Stimulated activated CD4-positive, alpha-beta T cell treated with anti-CD3 and anti-CD28 coated beads, TNF-alpha, amount 100 ng/mL, for 4 hours (primary cell): ENCODE results near the gene ARL14.
"Not testable (repeated sequence)": the region's sequence is repeated elsewhere in the genome, so short reads cannot be mapped to it uniquely, and the experiment has no call there.

Experiments used
- DNase-seq, 3 experiments: peaks; one replicate each; pipeline ENCODE4 v3.0.0-alpha.2; 2020; ENCODE audit warnings: low read depth in 3 of 3

ARL14 gene

DNA sequence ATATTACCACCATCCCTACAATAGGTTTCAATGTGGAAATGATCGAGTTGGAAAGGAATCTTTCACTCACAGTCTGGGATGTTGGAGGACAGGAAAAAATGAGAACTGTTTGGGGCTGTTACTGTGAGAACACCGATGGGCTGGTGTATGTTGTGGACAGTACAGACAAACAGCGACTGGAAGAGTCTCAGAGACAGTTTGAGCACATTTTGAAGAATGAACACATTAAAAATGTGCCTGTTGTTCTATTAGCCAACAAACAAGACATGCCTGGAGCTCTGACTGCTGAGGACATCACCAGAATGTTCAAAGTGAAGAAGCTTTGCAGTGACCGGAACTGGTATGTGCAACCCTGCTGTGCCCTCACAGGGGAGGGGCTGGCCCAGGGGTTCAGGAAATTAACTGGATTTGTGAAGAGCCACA lies 510 bp downstream of the ARL14 start:
- no peak for DNase-seq

- no peak for DNase-seq
Observed at GRCh38 chr3:160678292-160678842, 1.4 kb downstream of the ARL14 start.

DNA sequence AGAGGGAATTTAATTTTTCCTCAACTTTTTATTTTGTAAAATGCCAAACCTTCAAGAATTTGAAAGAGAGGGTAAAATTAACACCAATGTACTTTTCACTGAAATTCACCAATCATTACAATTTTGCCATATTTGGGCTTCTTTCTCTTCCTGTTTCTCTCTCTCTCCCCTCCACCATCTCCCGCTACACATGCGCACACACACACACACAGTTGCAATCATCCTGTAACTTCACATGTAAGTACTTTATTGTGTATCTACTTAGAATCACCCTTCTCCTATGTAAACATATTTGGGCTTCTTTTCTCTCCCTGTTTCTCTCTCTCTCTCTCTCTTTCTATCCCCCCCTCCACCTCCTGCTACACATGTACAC lies 7.4 kb downstream of the ARL14 start:
- no peak for DNase-seq

DNA sequence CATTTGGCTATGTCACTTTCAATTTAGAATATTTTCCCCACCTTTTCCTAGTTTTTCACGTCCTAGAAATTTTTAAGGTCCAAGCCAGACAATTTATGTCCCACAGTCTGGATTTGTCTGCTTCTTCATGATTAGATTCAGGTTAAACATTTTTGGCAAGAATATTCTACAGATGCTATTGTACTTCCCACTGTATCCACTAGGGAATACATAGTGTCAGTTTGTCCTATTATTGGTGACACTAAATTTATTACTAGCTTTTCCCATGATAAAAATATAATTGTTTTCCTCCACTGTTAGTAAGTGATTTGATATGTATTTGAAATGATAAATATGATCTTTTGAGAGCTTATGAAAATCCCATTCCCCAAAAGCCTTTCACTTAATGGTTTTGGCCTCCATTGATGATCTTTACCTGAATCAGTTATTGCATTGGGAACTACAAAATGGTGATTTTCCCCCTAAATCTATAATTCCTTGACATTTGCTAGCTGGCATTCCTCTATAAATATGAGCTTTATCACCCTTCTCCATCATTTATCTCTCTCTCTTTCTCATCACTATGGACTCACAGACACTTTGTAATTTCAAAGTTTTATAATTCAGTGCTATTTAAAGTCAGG lies 8.3 kb downstream of the ARL14 start:
- no peak for DNase-seq

- DNase-seq, result no peak
Observed at GRCh38 chr3:160686955-160687535, 10.1 kb downstream of the ARL14 start.

DNA sequence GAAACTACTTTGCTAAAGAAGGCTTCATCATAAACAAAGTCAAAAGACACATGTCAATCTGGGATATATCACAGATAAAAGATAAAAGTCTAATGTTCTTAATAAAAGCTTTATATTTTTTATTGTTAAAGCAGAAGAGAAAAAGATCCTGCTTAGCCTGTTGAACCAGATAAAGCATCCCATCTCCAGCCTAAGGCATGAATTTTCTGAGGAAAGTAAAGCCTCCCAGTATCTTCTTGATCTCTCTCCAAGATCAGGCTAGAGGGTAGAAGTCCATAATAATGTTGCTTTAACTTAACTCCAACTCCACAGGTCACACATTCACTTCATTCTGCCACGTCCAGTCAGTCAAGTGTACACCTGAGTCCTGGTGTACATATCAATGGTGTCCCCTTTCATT lies 14.2 kb downstream of the ARL14 start:
- no peak for DNase-seq

GRCh38 chr3:160691962-160692361 lies 15.0 kb downstream of the ARL14 start:
- DNase-seq, result no peak

GRCh38 chr3:160693191-160693590 lies 16.2 kb downstream of the ARL14 start:
- no peak for DNase-seq

DNA sequence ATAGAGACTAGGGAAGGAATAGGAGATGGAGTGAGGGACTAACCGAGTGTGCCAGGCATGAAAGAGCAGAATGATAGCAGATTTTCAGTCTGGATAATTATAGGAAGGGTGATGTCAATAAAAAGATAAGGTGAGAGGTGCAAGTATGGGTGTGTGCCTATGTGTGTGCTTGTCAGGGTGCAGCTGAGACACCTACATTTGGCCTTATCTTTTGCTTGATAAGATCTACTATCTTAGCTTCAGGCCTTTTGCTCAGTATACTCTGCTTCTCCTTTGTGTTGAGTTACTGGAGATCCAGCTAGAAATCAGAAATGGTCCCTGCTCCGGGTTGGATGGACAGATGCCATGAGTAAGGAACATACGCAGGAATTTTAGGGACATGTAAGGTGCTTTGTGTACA lies 17.4 kb downstream of the ARL14 start:
- DNase-seq, result no peak

- DNase-seq, result no peak
Observed at GRCh38 chr3:160695003-160695402, 18.0 kb downstream of the ARL14 start.

DNA sequence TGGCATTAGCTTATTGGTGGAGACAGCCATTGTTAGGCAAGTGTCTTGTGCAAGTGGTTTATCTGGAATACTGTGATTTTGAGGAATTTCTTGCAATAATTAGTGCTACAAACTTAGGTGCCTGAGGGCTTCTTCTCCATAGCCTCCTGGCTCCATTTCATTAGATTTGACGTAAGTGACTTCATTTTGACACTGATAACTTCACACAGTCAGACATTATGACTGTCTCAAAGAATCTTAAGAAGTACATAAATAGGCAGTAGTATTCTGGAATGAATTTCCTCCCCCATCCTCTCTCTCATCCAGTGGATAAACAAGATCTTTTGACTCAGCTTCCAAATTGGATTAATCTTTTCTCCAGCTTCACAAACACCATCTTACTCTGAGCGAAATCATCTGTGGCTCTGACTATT lies 19.0 kb downstream of the ARL14 start:
- DNase-seq, result no peak

DNA sequence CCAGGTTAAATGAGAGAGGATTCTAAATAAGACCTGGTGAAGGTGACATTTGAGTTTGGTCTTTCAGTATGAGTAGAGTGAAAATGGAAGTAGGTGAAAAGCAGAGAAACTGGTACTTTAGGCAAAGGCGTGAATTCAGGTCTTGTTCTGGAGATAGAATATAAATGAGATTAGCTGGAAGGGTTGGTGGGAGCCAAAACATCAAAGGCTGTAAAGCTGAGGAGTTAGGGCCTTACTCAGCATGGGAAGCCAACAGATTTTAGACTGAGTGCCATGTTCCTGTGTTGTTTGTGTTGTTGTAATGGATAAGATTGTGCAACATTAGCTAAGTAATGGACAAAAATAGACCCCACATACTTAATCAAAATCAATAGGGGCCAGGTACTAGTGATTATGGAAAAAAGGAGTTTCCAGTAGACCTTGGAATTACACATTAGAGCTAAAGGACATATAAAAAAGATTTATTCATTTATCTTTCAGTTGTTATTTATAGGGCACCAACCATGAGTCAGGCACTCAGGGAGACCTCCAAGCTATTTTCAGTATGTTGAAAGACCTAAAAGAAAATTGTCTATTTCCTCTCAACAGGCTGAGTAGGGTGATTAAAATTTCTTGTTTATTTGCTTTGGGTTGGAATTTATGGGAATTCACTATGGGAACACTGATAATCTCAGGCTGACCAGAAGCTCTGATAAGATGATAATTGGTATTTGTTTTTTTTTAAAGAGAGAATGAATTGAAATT lies 20.8 kb downstream of the ARL14 start:
- DNase-seq, result no peak

DNA sequence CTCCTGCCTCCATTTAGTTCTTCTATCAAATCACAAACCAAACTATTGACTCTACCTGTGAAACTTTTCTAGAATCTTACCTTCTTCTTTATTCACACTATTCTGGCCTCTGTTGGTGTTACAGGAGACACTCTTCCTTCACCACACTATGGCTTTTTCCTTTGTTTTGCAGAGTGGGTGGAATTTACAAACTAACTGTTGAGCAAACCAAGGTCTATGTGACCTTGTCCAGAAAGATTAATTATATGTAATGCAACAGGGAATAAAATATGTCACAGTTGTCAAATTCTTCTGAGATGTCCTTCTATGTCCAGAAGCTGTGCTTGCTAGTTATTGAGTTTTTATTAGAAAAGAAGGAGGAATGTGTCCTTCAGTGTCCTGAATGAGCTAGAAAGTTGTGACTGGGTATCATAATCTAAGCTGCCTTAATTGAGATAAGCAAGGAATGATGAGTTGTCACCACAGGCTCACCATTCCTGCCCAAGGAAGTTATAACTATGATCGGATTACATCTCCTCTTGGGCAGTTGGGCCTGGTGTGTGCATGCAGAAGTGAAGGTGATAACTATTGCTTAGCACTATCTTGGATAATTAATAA lies 21.7 kb downstream of the ARL14 start:
- DNase-seq, result no peak

DNA sequence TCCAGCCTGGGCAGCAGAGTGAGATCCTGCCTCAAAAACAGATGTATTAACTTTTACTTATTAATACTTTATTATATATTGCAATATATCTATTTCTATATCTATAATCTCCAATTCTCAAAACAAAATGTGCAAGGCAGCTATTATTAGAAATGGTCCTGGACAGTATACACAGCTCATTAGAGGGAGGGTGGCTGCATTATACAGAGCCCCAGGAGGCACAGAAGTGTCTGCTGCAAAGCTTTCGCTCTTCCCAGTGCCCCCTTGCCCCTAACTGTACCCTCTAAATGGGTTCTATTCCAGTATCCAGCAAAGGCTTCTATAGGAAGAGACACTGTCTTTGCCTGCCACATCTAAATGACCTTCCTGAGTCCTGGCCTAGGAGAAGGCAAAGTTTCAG lies 24.5 kb downstream of the ARL14 start:
- no peak for DNase-seq

- DNase-seq, result no peak
Observed at GRCh38 chr3:160702290-160702689, 25.3 kb downstream of the ARL14 start.

DNA sequence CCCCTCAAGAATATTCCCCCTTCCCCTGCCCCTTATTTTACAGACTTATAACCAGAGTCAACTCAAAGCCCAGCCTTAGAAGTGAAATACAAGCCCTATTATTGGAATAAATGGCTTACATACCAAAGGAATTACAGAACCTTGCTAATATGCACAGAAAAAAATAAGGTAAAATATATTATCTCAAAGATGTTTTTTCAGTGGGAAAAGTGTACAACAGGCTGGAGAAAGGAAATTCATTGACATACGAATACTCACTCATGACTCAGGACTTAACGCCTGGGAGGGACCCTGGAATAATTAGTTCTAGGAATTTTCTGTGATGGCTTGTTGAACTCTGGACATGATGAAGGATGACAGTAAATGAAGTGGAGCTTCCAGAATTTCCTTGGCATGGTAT lies 27.0 kb downstream of the ARL14 start:
- no peak for DNase-seq

- DNase-seq, result peak in 1 of 3 experiments; percentile 13
Observed at GRCh38 chr3:160707187-160707794, 30.3 kb downstream of the ARL14 start.

DNA sequence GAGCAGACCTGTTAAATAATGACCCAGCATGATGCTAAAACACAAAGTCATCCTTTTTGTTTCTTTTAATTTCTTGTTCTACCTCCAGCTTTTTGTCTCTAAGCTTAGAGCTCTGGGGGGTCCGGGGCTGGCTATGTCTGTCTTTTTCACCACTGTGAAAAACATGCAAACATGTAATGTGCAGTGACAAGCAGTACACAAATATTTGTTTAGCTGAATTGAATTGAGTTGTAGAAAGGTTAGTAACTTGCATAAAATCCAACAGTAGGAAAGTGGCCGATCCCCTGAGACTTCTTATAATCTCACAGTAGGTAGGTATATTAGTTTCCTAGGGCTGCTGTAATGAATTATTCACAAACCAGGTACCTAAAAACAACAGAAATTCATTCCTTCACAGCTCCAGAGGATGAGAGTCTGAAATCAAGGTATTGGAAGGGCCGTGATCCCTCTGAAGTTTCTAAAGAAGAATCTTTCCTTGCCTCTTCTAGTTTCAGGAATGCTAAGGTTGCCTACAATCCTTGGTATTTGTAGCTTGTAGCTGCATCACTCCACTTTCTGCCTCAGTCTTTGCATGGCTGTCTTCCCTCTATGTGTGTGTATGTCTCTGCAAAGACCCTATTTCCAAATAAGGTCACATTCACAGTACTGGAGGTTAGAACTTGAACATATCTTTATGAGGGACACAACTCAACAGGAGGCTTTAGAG lies 32.7 kb downstream of the ARL14 start:
- DNase-seq, result no peak

DNA sequence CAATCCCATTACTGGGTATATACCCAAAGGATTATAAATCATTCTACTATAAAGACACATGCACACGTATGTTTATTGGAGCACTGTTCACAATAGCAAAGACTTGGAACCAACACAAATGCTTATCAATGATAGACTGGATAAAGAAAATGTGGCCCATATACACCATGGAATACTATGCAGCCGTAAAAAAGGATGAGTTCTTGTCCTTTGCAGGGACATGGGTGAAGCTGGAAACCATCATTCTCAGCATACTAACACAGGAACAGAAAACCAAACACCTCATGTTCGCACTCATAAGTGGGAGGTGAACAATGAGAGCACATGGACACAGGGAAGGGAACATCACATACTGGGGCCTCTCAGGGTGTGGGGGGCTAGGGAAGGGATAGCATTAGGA lies 36.2 kb downstream of the ARL14 start:
- DNase-seq, result not testable (repeated sequence)

DNA sequence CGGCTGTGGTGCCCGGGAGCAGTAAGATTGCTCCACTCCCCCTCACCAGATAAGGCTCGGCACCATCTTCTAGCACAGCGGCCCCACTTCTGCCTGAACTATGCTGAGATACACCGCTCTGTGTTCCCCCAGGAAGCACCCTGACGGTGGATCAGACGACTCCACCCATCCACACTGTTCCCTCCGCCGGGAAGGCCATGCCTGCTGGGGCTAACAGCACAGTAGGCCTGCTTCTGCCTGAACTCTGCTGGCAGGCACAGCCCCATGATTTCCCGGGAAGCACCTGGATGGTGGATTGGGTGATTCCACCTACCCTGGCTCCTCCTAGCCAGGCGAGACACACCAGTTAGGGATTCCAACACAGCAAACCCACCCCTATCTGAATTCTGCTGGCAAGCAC lies 42.8 kb downstream of the ARL14 start:
- DNase-seq, result no peak

DNA sequence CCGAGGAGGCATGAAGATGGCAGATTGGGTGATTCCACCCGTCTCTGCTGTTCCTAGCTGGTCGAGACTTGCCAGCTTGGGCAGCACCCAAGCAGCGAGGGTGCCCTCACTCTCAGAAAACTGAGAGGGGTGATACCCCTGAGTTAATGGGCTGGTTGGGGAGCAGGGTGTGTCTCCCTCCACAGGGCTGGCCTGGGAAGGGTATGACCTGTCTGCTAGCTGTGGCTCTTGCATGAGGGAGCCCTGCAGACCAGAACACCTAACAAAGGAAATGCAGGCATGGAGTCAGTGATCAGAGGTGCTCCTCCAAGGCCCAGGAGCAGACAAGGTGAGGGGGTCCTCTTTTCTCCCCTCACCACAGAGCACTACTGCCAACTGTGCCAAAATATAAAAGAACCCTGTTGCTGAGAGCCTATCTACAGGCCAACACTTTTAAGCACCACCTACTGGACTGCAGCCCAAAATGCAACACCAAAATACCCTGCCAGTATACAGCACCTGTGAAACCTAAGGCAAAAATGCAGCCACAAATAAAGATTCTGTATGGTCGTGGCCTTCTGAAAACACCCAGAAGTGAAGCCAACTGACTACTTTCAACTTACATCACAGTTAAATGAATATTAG lies 43.3 kb downstream of the ARL14 start:
- DNase-seq, result no peak
